GM18508 (cell line): Measurements from ENCODE around the gene TAS2R31.

Source experiments
- ATAC-seq: cut with Tn5 transposase; IDR thresholded peaks from one replicate; pipeline ENCODE4 v1.9.1; 2021; ENCODE audit warnings: moderate number of reproducible peaks; ENCODE audit not compliant: insufficient read depth, unreplicated experiment

Gene TAS2R31

GRCh38 chr12:11014234-11014633, 17.0 kb downstream of the TAS2R31 start:
- no peak for ATAC-seq

- no peak for ATAC-seq
Observed at GRCh38 chr12:11007608-11008007, 23.6 kb downstream of the TAS2R31 start.

DNA sequence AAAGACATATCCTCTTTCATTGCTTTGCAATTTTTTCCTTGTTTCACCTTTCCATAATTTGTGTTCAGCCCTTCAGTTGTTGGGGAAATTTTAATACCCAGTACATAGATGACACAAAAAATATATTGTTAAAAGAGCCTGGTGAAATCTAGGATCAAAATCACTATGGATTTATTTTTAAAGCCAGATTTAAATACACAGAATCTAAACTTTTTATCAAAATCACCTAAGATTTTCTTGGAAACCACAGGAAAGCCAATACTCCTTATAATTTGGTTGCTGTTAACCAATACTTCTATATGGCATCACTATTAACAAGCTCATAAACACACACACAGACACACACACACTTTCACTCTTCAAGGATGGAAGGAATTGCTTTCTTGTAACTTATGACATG, 33.0 kb downstream of the TAS2R31 start, which contains the start of gene TAS2R20:
Gene TAS2R20, minus strand, starts transcription at position 101 of the 400 bp plus-strand sequence. CDS start 429 bp downstream, outside the sequence.
- ATAC-seq = no peak

DNA sequence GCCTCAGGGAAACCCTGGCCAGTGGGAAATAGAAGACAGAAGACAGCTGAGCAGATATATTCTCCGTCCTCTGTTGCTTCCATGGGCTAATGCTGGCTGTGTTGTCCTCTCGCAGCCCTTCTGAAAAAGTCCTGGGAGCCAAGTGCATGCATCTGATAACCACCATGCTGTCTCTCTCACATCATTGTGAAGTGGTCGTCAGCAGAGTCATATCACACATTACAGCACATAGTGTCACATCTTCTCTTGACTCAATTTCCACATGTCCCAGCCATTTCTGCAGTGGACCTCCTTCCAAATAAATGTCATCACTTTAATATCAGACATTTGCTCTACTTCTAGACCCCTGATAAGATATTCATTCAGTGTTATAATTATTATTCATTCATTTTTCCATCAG, 36.9 kb downstream of the TAS2R31 start:
- ATAC-seq = no peak

GRCh38 chr12:10989107-10989506, 42.1 kb downstream of the TAS2R31 start:
- ATAC-seq = no peak

DNA sequence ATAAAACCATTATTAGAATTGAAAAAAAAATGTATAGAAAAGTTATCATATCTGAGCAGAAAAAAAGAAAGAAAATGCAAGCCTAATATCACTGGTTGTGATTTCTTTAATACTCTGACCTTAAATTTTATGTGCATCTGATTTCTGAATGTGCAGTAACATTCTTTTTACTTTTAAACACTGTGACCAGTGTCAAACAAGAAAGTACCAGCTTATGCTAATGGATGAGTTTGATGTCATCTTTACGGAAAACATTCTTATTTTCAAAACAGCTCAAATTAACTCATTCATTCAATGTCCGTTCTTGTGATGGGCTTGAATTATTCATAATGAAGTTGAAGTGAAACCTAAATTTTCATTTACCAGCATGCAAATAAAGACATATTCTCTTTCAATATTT, 44.4 kb downstream of the TAS2R31 start, which contains the start of gene TAS2R50:
Gene TAS2R50, minus strand, starts transcription at position 101 of the 400 bp plus-strand sequence. Its CDS starts 52 bp downstream, at position 49.
- no peak for ATAC-seq

GRCh38 chr12:10982244-10982643, 49.0 kb downstream of the TAS2R31 start:
- no peak for ATAC-seq
